ENCODE measurements around the gene PIGL. TPM values are rescaled to one million over a fixed set of nuclear protein-coding genes. Genes with fewer than 3 reads are reported as not detected.
A peak's percentile ranks its signal among the peaks of the same experiment; 100 is the strongest.

The PIGL gene
- total RNA-seq, 2 donors from 2014 or later: 22.5 to 74.0 TPM

- WGBS: 92% methylated on average over 1 of the region's 1 CpG
- no peaks in the 10 kb centered on the region for H3K36me3 ChIP-seq
- no peaks in the 10 kb centered on the region for H3K9me3 ChIP-seq
- H3K27me3 ChIP-seq (replicated peaks; ENCODE audit: insufficient read depth): no peaks in the 10 kb centered on the region
- TF ChIP-seq POLR2AphosphoS5 (IDR thresholded peaks at IDR 0.05) (no peak), CTCF (IDR thresholded peaks at IDR 0.05) (no peak), POLR2A (IDR thresholded peaks at IDR 0.05) (no peak)
- no peaks in the 10 kb centered on the region for H3K4me1 ChIP-seq (replicated peaks)
- H3K27ac ChIP-seq: no peak overlapping the region
- intact Hi-C loops (cut with DNase I): no loop called here
- H3K4me3 ChIP-seq: no peak overlapping the region
- DNase-seq (ENCODE audit: low spot score): no peak
Observed at GRCh38 chr17:16325964-16326363, 109.0 kb downstream of the PIGL start.

GRCh38 chr17:16327018-16327417 is 110.0 kb downstream of the PIGL start:
- H3K4me1 ChIP-seq (replicated peaks): no peaks in the 10 kb centered on the region
- 94% methylated on average over 3 of the region's 3 CpGs for WGBS
- no peaks in the 10 kb centered on the region for H3K36me3 ChIP-seq
- H3K27me3 ChIP-seq (replicated peaks; ENCODE audit: insufficient read depth): no peaks in the 10 kb centered on the region
- no peak overlapping the region for H3K4me3 ChIP-seq
- TF ChIP-seq CTCF (IDR thresholded peaks at IDR 0.05) (no peak), POLR2A (IDR thresholded peaks at IDR 0.05) (no peak), POLR2AphosphoS5 (IDR thresholded peaks at IDR 0.05) (no peak)
- H3K27ac ChIP-seq: no peak overlapping the region
- H3K9me3 ChIP-seq: no peaks in the 10 kb centered on the region
- DNase-seq (ENCODE audit: low spot score): no peak
- intact Hi-C loops (cut with DNase I): no loop called here

- WGBS: 10% methylated on average over 1 of the region's 1 CpG
- Histone ChIP-seq H3K4me1 (replicated peaks) (no peaks in the 10 kb centered on the region), H3K27me3 (replicated peaks; ENCODE audit: insufficient read depth) (no peaks in the 10 kb centered on the region), H3K36me3 (no peaks in the 10 kb centered on the region), H3K9me3 (no peaks in the 10 kb centered on the region), H3K4me3 (no peak overlapping the region), H3K27ac (peak overlapping the region; percentile 2 to 6)
- no peak for TF ChIP-seq POLR2A (IDR thresholded peaks at IDR 0.05)
- TF ChIP-seq CTCF (IDR thresholded peaks at IDR 0.05): no peak
- TF ChIP-seq POLR2AphosphoS5 (IDR thresholded peaks at IDR 0.05): no peak
- DNase-seq (ENCODE audit: low spot score): no peak
- intact Hi-C loops (cut with DNase I): no loop called here
Observed at GRCh38 chr17:16328997-16329396, 112.0 kb downstream of the PIGL start.

GRCh38 chr17:16329519-16330271 is 112.7 kb downstream of the PIGL start:
- 29% methylated on average over 11 of the region's 11 CpGs for WGBS
- Histone ChIP-seq H3K4me1 (replicated peaks) (no peaks in the 10 kb centered on the region), H3K36me3 (no peaks in the 10 kb centered on the region), H3K27ac (peak overlapping the region; percentile 2 to 6), H3K9me3 (no peaks in the 10 kb centered on the region), H3K4me3 (peak overlapping the region in 1 of 2 donors; percentile 3), H3K27me3 (replicated peaks; ENCODE audit: insufficient read depth) (no peaks in the 10 kb centered on the region)
- DNase-seq (ENCODE audit: low spot score): peak; percentile 46
- intact Hi-C loops (cut with DNase I): no loop called here
- TF ChIP-seq POLR2A (IDR thresholded peaks at IDR 0.05): no peak
- peak; percentile 57 for TF ChIP-seq POLR2AphosphoS5 (IDR thresholded peaks at IDR 0.05)

GRCh38 chr17:16338391-16338790 is 121.4 kb downstream of the PIGL start:
- no peak for TF ChIP-seq POLR2AphosphoS5 (IDR thresholded peaks at IDR 0.05)
- no peak for TF ChIP-seq POLR2A (IDR thresholded peaks at IDR 0.05)
- TF ChIP-seq CTCF (IDR thresholded peaks at IDR 0.05): no peak
- Histone ChIP-seq H3K27ac (no peak overlapping the region), H3K9me3 (no peaks in the 10 kb centered on the region), H3K4me3 (no peak overlapping the region), H3K27me3 (replicated peaks; ENCODE audit: insufficient read depth) (no peaks in the 10 kb centered on the region), H3K36me3 (no peaks in the 10 kb centered on the region), H3K4me1 (replicated peaks) (no peaks in the 10 kb centered on the region)
- DNase-seq (ENCODE audit: low spot score): no peak
- intact Hi-C loops (cut with DNase I): no loop called here
- WGBS: 89% methylated on average over 3 of the region's 3 CpGs
